ENCODE data around the gene CD47. TPM values are rescaled to one million over a fixed set of nuclear protein-coding genes. Genes with fewer than 3 reads are reported as not detected.

Gene CD47
- total RNA-seq, 5 donors from 2014 or later (not counting 1 experiment from before 2014, with no cell fraction given): 154 to 186 (median 161) TPM

DNA sequence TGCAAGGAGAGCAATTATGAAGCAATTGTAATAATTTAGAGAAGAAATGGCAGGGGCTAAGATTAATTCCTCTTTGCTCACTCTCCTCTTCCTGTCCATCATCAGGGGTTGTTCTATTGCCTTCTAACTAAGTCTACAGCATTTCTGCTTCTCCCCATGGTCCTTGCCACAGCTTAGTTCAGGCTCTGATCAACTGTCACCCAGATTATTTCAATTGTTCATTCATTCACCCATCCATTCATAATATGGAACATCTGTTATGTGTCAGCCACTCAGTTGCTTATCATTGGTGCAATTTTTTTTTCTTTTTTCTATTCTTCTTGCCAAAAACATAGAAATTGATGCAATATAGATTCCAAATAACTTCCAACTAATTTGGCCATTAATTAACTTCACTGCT lies 93.2 kb downstream of the CD47 start:
- ChIA-PET POLR2A (no interaction called here), CTCF (interaction anchor here (0.6 to 1.4 kb wide), 2 partner anchors 11 to 226 kb away, joined by 4 to 11 read pairs; no protein-coding TSS in a partner anchor)
- H3K4me1 ChIP-seq (ENCODE audit: control insufficient read depth in 1 of 2, extremely low read depth in 1 of 2, insufficient read depth in 2 of 2, low read length in 2 of 2): no peaks in the 10 kb centered on the region
- no peak overlapping the region for H3K27ac ChIP-seq (ENCODE audit: low read length)
- H3K4me3 ChIP-seq (ENCODE audit: control insufficient read depth in 1 of 2, extremely low read depth in 1 of 2, low read length in 1 of 2): no peak overlapping the region
- H3K36me3 Mint-ChIP-seq: no peaks in the 10 kb centered on the region
- H3K27me3 Mint-ChIP-seq: no peaks in the 10 kb centered on the region
- ATAC-seq (replicated peaks in 1 of 4) (no peak), DNase-seq (no peak)
- no peaks in the 10 kb centered on the region for H3K9me3 ChIP-seq
- no peak overlapping the region for H3K27ac Mint-ChIP-seq
- no peaks in the 10 kb centered on the region for H3K36me3 ChIP-seq (ENCODE audit: control insufficient read depth in 2 of 2, extremely low read depth in 1 of 2, insufficient read depth in 1 of 2, low read length in 1 of 2)
- H3K9me3 Mint-ChIP-seq: no peaks in the 10 kb centered on the region
- H3K4me3 Mint-ChIP-seq: no peak overlapping the region
- peaks cover 0 to 4% of the 10 kb centered on the region in 2 experiments for H3K27me3 ChIP-seq (replicated peaks in 1 of 2; ENCODE audit: control insufficient read depth in 2 of 2, extremely low read depth in 1 of 2, insufficient read depth in 2 of 2, low read length in 1 of 2)
- H3K4me1 Mint-ChIP-seq: peaks cover 0 to 4% (median 2%) of the 10 kb centered on the region in 3 donors

DNA sequence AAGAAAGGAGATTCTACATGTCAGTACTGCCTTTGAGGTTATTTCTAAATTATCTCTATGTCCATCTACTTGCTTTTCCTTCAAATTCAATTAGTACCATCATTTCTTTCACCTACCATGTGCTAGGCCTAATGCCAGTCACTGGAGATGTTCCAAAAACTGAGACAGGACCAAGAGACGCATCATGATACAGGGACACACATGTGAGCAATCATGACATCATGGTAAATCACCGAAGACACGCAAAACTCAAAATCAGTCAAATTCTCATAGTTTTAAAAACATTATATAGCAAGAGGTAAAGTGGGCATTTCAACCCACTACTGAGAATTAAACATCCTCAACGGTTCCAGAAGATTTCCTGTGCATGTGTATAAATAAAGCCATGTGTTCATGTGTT lies 95.0 kb downstream of the CD47 start:
- no peaks in the 10 kb centered on the region for H3K27me3 Mint-ChIP-seq
- no peak overlapping the region for H3K27ac ChIP-seq (ENCODE audit: low read length)

GRCh38 chr3:107994956-107995715 lies 95.7 kb downstream of the CD47 start:
- Histone ChIP-seq H3K4me1 (ENCODE audit: control insufficient read depth in 1 of 2, extremely low read depth in 1 of 2, insufficient read depth in 2 of 2, low read length in 2 of 2) (no peaks in the 10 kb centered on the region), H3K27ac (ENCODE audit: low read length) (no peak overlapping the region), H3K9me3 (no peaks in the 10 kb centered on the region), H3K36me3 (ENCODE audit: control insufficient read depth in 2 of 2, extremely low read depth in 1 of 2, insufficient read depth in 1 of 2, low read length in 1 of 2) (no peaks in the 10 kb centered on the region), H3K4me3 (ENCODE audit: control insufficient read depth in 1 of 2, extremely low read depth in 1 of 2, low read length in 1 of 2) (no peak overlapping the region), H3K27me3 (replicated peaks in 1 of 2; ENCODE audit: control insufficient read depth in 2 of 2, extremely low read depth in 1 of 2, insufficient read depth in 2 of 2, low read length in 1 of 2) (peaks cover 0 to 4% of the 10 kb centered on the region in 2 experiments)
- ChIA-PET POLR2A (no interaction called here), CTCF (no interaction called here)
- Mint-ChIP-seq H3K27me3 (no peaks in the 10 kb centered on the region), H3K36me3 (no peaks in the 10 kb centered on the region), H3K9me3 (no peaks in the 10 kb centered on the region), H3K27ac (no peak overlapping the region), H3K4me1 (no peaks in the 10 kb centered on the region), H3K4me3 (no peak overlapping the region)
- ATAC-seq (replicated peaks in 1 of 4) (no peak), DNase-seq (no peak)
- WGBS (ENCODE audit: insufficient coverage): 33% methylated on average over 1 of the region's 4 CpGs

More for the DNA sequence above, 95.0 kb downstream of the CD47 start:
- H3K36me3 Mint-ChIP-seq: no peaks in the 10 kb centered on the region
- H3K4me3 Mint-ChIP-seq: no peak overlapping the region
- no peaks in the 10 kb centered on the region for H3K4me1 Mint-ChIP-seq
- no peaks in the 10 kb centered on the region for H3K9me3 Mint-ChIP-seq
- Histone ChIP-seq H3K4me1 (ENCODE audit: control insufficient read depth in 1 of 2, extremely low read depth in 1 of 2, insufficient read depth in 2 of 2, low read length in 2 of 2) (no peaks in the 10 kb centered on the region), H3K27me3 (replicated peaks in 1 of 2; ENCODE audit: control insufficient read depth in 2 of 2, extremely low read depth in 1 of 2, insufficient read depth in 2 of 2, low read length in 1 of 2) (peaks cover 0 to 4% of the 10 kb centered on the region in 2 experiments), H3K36me3 (ENCODE audit: control insufficient read depth in 2 of 2, extremely low read depth in 1 of 2, insufficient read depth in 1 of 2, low read length in 1 of 2) (no peaks in the 10 kb centered on the region), H3K9me3 (no peaks in the 10 kb centered on the region), H3K4me3 (ENCODE audit: control insufficient read depth in 1 of 2, extremely low read depth in 1 of 2, low read length in 1 of 2) (no peak overlapping the region)
- ATAC-seq (replicated peaks in 1 of 4): no peak
- WGBS (ENCODE audit: insufficient coverage): no CpG with 5 or more reads among the region's 4 CpGs
- POLR2A ChIA-PET: no interaction called here
- CTCF ChIA-PET: no interaction called here
- H3K27ac Mint-ChIP-seq: no peak overlapping the region
- no peak for DNase-seq

GRCh38 chr3:107994181-107994580 lies 96.7 kb downstream of the CD47 start:
- Histone ChIP-seq H3K9me3 (no peaks in the 10 kb centered on the region), H3K27ac (ENCODE audit: low read length) (no peak overlapping the region), H3K4me3 (ENCODE audit: control insufficient read depth in 1 of 2, extremely low read depth in 1 of 2, low read length in 1 of 2) (no peak overlapping the region), H3K36me3 (ENCODE audit: control insufficient read depth in 2 of 2, extremely low read depth in 1 of 2, insufficient read depth in 1 of 2, low read length in 1 of 2) (no peaks in the 10 kb centered on the region), H3K27me3 (replicated peaks in 1 of 2; ENCODE audit: control insufficient read depth in 2 of 2, extremely low read depth in 1 of 2, insufficient read depth in 2 of 2, low read length in 1 of 2) (peaks cover 0 to 4% of the 10 kb centered on the region in 2 experiments), H3K4me1 (ENCODE audit: control insufficient read depth in 1 of 2, extremely low read depth in 1 of 2, insufficient read depth in 2 of 2, low read length in 2 of 2) (no peaks in the 10 kb centered on the region)
- Mint-ChIP-seq H3K4me1 (peaks cover 0 to 9% (median 3%) of the 10 kb centered on the region in 3 donors), H3K9me3 (no peaks in the 10 kb centered on the region), H3K27ac (no peak overlapping the region), H3K36me3 (no peaks in the 10 kb centered on the region), H3K4me3 (no peak overlapping the region), H3K27me3 (no peaks in the 10 kb centered on the region)
- WGBS (ENCODE audit: insufficient coverage): 100% methylated on average over 1 of the region's 2 CpGs
- ATAC-seq (replicated peaks in 1 of 4) (no peak), DNase-seq (no peak)
- ChIA-PET POLR2A (no interaction called here), CTCF (interaction anchor here in 1 of 2 donors (0.5 kb wide), 1 partner anchor 470 kb away, joined by 3 read pairs; no protein-coding TSS in a partner anchor)

DNA sequence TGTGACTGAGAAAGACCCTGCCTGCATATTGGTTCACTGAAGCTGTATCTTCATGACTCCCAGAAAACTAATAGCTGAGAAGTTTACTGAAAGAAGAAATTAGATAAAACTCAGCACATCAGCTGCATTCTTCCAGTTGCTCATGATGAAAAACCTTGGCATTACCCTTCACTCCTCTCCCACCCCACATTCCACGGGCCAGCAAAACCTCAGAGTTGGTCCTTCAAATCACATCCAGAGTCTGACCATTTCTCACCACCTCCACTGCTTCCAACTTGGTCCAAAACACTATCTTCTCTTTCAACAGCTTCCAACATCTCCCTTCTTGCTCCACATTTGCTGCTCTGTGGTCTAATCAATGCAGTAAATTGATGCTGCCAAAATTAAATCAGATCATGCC lies 97.1 kb downstream of the CD47 start:
- Histone ChIP-seq H3K36me3 (ENCODE audit: control insufficient read depth in 2 of 2, extremely low read depth in 1 of 2, insufficient read depth in 1 of 2, low read length in 1 of 2) (no peaks in the 10 kb centered on the region), H3K27ac (ENCODE audit: low read length) (no peak overlapping the region), H3K4me1 (ENCODE audit: control insufficient read depth in 1 of 2, extremely low read depth in 1 of 2, insufficient read depth in 2 of 2, low read length in 2 of 2) (peaks cover 0 to 3% of the 10 kb centered on the region in 2 experiments), H3K4me3 (ENCODE audit: control insufficient read depth in 1 of 2, extremely low read depth in 1 of 2, low read length in 1 of 2) (no peak overlapping the region), H3K9me3 (no peaks in the 10 kb centered on the region), H3K27me3 (replicated peaks in 1 of 2; ENCODE audit: control insufficient read depth in 2 of 2, extremely low read depth in 1 of 2, insufficient read depth in 2 of 2, low read length in 1 of 2) (peaks cover 0 to 4% of the 10 kb centered on the region in 2 experiments)
- no peak overlapping the region for H3K4me3 Mint-ChIP-seq
- no peaks in the 10 kb centered on the region for H3K36me3 Mint-ChIP-seq
- ATAC-seq (replicated peaks in 1 of 4): no peak
- H3K4me1 Mint-ChIP-seq: peaks cover 0 to 13% (median 7%) of the 10 kb centered on the region in 3 donors
- POLR2A ChIA-PET: no interaction called here
- H3K27me3 Mint-ChIP-seq: no peaks in the 10 kb centered on the region
- DNase-seq: no peak
- WGBS (ENCODE audit: insufficient coverage): 84% methylated on average over 1 of the region's 1 CpG
- no peaks in the 10 kb centered on the region for H3K9me3 Mint-ChIP-seq
- CTCF ChIA-PET: interaction anchor here in 1 of 2 donors (0.5 kb wide), 1 partner anchor 469 kb away, joined by 3 read pairs; no protein-coding TSS in a partner anchor
- no peak overlapping the region for H3K27ac Mint-ChIP-seq

Other genes starting within 250 kb of the CD47 start
- gene IFT57, start 131.4 kb upstream of the CD47 start, total RNA-seq: 10 to 100 TPM; 24.8 to 36.7 (median 30.0) TPM
- gene HHLA2, start 205.5 kb upstream of the CD47 start, total RNA-seq: 1 to 10 TPM in 1 of 5 donors, under 1 TPM in 4; 0.28 to 1.5 (median 0.35) TPM